Mucosa of stomach (tissue), 1 donor: ENCODE measurements around the gene TEKT1.

Experiments
- H3K27me3 ChIP-seq: one replicate; pipeline ENCODE4 v1.7.0; 2013; ENCODE audit warnings: mild to moderate bottlenecking, low read length; ENCODE audit not compliant: control insufficient read depth, insufficient read depth
- H3K36me3 ChIP-seq: one replicate; pipeline ENCODE4 v1.7.0; 2013; ENCODE audit warnings: low read length; ENCODE audit not compliant: control insufficient read depth, insufficient read depth
- H3K4me1 ChIP-seq: one replicate; pipeline ENCODE4 v1.7.0; 2013; ENCODE audit warnings: mild to moderate bottlenecking, low read length; ENCODE audit not compliant: control insufficient read depth, insufficient read depth
- H3K4me3 ChIP-seq: one replicate; pipeline ENCODE4 v1.7.0; 2013; ENCODE audit warnings: low read length
- H3K9ac ChIP-seq: one replicate; pipeline ENCODE4 v1.7.0; 2013; ENCODE audit warnings: mild to moderate bottlenecking, low read length, moderate library complexity
- H3K9me3 ChIP-seq: one replicate; pipeline ENCODE4 v1.7.0; 2013; ENCODE audit warnings: mild to moderate bottlenecking, low read length, moderate library complexity; ENCODE audit not compliant: control insufficient read depth
- donor health status: Pancreatic carcinoma.

The TEKT1 gene

GRCh38 chr17:6753546-6753945 lies 78.0 kb downstream of the TEKT1 start:
- no peak overlapping the region for H3K9ac ChIP-seq

GRCh38 chr17:6753006-6753445 lies 78.5 kb downstream of the TEKT1 start:
- H3K4me1 ChIP-seq = peaks cover 18% of the 10 kb centered on the region
- H3K27me3 ChIP-seq = no peaks in the 10 kb centered on the region
- H3K4me3 ChIP-seq = no peak overlapping the region
- no peak overlapping the region for H3K9ac ChIP-seq
- no peaks in the 10 kb centered on the region for H3K36me3 ChIP-seq
- no peaks in the 10 kb centered on the region for H3K9me3 ChIP-seq

More at GRCh38 chr17:6753546-6753945, 78.0 kb downstream of the TEKT1 start:
- Histone ChIP-seq H3K27me3 (no peaks in the 10 kb centered on the region), H3K4me3 (no peak overlapping the region), H3K4me1 (peaks cover 18% of the 10 kb centered on the region), H3K9me3 (no peaks in the 10 kb centered on the region), H3K36me3 (no peaks in the 10 kb centered on the region)

GRCh38 chr17:6752068-6752909 lies 79.2 kb downstream of the TEKT1 start:
- Histone ChIP-seq H3K4me1 (peaks cover 18% of the 10 kb centered on the region), H3K4me3 (no peak overlapping the region), H3K9me3 (no peaks in the 10 kb centered on the region), H3K27me3 (no peaks in the 10 kb centered on the region), H3K36me3 (no peaks in the 10 kb centered on the region), H3K9ac (no peak overlapping the region)

DNA sequence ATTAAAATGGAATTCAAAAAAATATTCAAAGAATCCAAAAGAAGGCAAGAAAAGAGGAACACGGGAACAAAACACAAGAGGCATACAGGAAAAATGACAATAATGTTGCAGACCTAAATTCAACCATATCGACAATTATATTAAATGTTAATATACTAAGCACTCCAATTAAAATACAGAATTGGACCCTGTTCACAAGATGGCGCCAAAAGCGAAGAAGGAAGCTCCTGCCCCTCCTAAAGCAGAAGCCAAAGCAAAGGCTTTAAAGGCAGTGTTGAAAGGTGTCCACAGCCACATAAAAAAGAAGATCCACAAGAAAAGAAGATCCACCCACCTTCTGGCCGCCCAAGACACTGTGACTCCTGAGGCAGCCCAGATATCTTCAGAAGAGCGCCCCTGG lies 82.0 kb downstream of the TEKT1 start:
- H3K36me3 ChIP-seq = no peaks in the 10 kb centered on the region
- no peaks in the 10 kb centered on the region for H3K27me3 ChIP-seq
- H3K4me1 ChIP-seq = no peaks in the 10 kb centered on the region
- H3K9ac ChIP-seq = no peak overlapping the region
- H3K4me3 ChIP-seq = no peak overlapping the region
- H3K9me3 ChIP-seq = no peaks in the 10 kb centered on the region

DNA sequence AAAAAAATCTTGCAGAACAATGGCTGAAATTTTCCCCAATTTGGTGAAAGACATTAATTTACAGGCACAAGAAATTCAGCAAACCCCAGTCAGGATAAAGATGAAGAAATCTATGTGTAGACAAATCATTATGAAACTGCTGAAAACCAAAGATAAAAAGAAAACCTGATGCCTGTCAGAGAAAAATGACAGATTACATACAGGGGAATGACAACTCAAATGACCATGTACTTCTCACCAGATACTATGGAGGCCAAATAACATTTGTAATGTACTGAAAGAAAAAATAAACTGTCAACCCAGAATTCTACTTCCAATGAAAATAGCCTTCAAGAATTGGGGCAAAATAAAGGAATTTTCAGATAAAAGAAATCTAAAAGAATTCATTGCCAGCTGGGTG lies 82.9 kb downstream of the TEKT1 start:
- Histone ChIP-seq H3K9ac (no peak overlapping the region), H3K36me3 (no peaks in the 10 kb centered on the region), H3K4me3 (no peak overlapping the region), H3K9me3 (no peaks in the 10 kb centered on the region), H3K4me1 (no peaks in the 10 kb centered on the region), H3K27me3 (no peaks in the 10 kb centered on the region)
